DMS 273 (cell line): ENCODE results near the gene KCNQ1.
A peak's percentile ranks its signal among the peaks of the same experiment; 100 is the strongest.

ENCODE experiments used
- DNase-seq: peaks from one replicate; lab custom pipeline; 2025; ENCODE audit not compliant: unreplicated experiment; lab: John Stamatoyannopoulos, UW

Gene KCNQ1

GRCh38 chr11:2423157-2424025 is 21.4 kb upstream of the KCNQ1 start:
- no peak for DNase-seq

- no peak for DNase-seq
Observed at GRCh38 chr11:2424811-2425495, 19.9 kb upstream of the KCNQ1 start.

- DNase-seq: no peak
Observed at GRCh38 chr11:2425506-2425905, 19.3 kb upstream of the KCNQ1 start.

DNA sequence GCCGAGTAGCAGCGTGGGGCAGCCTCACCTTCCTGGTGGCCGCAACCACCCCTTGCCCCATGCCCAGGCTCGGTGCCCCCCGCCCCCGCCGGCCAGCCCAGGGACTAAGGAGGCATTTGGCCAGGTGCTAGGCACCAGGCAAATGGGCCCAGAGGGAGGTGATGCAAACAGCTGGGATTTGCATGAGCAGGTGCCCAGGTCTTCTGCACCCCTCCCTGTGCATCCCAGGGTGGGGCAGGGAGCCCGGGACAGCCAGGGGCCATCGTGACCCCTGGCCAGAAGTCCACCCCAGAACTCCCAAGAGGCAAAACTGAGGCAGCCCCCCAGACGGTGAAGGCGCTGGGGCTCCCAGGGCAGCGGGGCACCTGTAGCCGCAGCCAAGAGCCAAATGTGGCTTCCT is 18.6 kb upstream of the KCNQ1 start:
- DNase-seq: no peak

GRCh38 chr11:2426826-2427521 is 17.8 kb upstream of the KCNQ1 start:
- DNase-seq: no peak

DNA sequence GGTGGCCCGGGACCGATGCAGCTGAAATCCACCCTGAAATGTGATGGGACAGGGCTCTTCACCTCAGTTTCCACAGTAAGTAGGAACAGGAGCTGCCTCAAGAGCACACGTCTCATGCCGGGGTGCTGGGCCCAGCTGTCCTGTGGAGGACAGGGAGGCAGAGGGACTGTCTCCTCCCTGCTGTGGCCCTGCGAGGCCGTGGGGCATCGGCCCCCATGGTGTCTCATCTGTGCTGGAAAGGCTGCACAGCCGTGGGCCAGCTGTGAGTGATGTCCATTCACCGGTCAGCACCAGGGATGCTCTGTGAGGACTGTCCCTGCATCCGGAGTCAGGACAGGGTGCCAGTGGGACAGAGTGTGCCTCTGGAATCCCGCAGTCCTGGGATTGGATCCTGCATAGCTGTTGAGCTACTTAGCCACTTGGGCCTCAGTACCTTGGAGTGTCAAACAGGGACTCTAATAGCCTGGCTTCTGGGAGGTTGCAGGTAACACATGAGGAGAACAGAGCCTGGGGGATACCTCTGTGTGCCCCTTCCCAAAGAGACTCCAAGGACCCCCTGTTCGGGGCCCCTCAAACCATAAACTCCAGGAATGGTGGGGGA is 17.0 kb upstream of the KCNQ1 start:
- no peak for DNase-seq

DNA sequence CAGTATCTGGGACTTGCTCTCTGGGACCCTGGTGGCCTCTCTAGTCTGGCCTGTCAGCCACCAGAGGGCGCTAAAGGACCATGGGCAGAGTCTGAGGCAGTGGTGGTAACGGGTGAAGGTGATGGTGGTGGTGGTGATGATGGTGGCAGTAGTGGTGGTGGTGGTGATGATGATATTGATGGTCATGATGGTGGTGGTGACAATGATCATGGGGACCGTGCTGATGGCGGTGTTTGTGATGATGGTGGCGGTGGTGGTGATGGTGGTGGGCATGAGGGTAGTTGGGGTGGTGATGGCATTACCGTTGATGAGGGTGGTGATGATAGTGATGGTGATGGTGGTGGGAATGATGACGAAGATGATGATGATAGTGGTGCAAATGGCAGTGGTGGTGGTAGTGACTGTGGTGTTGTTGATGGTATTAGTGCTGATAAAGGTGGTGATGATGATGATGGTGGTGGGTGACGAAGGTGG is 16.4 kb upstream of the KCNQ1 start:
- DNase-seq: peak; percentile 76

GRCh38 chr11:2431395-2431794 is 13.4 kb upstream of the KCNQ1 start:
- DNase-seq: no peak

- DNase-seq: no peak
Observed at GRCh38 chr11:2432171-2432621, 12.6 kb upstream of the KCNQ1 start.

- no peak for DNase-seq
Observed at GRCh38 chr11:2432628-2433071, 12.2 kb upstream of the KCNQ1 start.

GRCh38 chr11:2433106-2433925 is 11.5 kb upstream of the KCNQ1 start:
- DNase-seq: no peak

GRCh38 chr11:2434008-2434407 is 10.8 kb upstream of the KCNQ1 start:
- no peak for DNase-seq

- DNase-seq: no peak
Observed at GRCh38 chr11:2434506-2435255, 10.1 kb upstream of the KCNQ1 start.

DNA sequence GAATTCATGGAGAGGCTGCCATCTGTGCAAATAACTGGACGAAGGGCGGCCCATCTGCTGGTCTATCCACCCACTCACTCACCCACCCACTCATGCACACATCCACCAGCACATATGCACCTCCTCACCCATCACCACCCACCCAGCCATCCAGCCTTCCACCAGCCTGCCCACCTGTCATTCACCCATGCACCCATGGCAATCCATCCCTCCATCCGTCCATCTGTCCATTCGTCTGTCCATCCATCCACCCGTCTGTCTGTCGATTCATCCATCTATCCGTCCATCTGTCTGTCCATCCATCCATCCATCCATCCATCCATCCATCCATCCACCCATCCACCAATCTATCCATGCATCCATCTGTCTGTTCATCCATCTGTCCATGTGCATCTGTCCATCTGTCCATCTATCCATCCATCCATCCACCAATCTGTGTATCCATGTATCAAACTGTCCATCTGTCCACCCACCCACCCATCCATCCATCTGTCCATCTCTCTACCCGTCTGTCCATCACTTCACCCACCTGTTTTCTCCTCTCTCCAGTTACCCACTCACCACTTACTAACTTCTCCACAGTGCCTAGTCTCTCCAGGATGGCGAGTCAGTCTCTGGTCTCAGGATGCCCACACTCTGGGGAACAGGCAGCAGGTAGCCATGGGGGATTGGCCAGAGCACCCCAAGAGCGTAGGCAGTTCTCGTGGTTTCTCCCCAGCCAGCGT is 9.4 kb upstream of the KCNQ1 start:
- no peak for DNase-seq

DNA sequence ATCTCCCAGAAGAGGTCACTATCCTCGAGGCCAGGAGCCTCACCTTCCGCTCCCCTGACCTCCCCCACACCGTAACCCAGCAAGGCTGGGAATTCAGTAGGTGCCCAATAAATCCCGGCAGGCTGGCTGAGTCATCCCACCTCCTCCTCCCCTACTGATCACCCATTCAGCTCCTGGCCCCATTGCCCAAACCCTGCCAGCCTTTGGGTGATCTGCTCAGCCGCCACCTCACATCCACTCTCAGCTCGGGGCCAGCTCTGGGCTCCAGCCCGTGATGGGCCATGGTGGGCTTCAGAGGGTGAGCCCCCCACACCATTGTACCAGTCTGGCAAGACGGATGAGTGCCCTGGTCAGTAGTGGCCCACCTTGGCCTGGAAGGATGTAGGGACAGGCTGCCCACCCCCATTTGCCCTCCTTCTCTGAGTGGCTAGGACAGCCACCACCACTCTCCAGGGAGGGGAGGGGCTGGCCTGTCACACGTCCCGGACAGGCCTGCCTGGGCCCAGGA is 8.7 kb upstream of the KCNQ1 start:
- no peak for DNase-seq

DNA sequence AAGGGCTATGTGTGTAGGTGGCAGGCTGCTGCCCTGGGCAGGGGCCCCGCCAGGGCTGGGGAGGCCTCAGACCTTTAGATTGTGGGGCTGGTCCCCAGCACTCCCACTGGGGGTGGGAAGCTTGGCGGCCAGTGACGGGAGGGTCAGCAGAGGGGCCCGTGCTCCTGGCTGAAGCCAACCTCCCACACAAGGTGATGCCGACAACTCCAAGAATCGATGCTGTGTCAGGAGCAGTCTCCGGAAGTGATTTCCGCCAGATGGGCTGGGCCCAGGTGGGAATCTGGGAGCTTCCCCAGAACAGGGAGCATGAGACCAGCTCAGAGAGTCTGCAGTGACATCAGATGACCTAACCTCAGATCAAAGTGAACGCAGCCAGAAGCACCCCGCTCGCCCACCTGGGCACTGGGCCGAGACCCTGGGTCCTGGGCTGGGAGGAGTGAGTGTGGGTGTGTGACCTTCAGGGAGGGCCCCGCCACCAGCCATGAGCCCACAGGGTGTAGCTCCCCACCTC is 8.2 kb upstream of the KCNQ1 start:
- DNase-seq: no peak

GRCh38 chr11:2437516-2437915 is 7.3 kb upstream of the KCNQ1 start:
- DNase-seq: no peak

GRCh38 chr11:2439820-2440219 is 5.0 kb upstream of the KCNQ1 start:
- DNase-seq: no peak

DNA sequence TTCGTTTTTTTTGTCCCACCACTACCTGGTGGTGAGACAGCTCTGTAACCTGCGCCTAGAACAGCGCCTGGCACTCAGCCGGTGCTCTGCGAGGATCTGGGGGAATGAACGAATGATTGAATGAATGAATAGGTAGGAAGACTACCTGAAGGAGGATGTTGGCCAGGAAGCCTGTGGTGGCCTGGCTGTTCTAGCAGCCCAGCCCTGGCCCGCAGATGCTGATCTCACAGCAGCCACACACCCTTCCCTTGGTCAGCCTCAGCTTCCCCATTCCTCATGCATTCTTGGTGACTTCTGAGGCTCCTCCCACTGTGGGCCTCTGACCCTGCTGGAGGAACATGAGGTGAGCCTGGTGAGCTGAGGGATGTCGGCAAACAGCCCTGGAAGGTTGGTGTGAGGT is 4.2 kb upstream of the KCNQ1 start:
- no peak for DNase-seq
